SK-N-SH (cell line): ENCODE measurements around the gene AMELX. TPM values are rescaled to one million over a fixed set of nuclear protein-coding genes. Genes with fewer than 3 reads are reported as not detected.

Experiments
- CTCF ChIA-PET: fragments of 300-600, 350-600 bp; formaldehyde crosslinking; extraction: SDS; loops from one replicate; lab custom pipeline; 2021; lab: Yijun Ruan, JAX
- POLR2A ChIA-PET: fragments of 350-600 bp; sonication (Branson Sonifier 250); formaldehyde crosslinking; extraction: SDS; loops from one replicate; lab custom pipeline; 2020; ENCODE audit warnings: antibody characterized with exemption, inconsistent platforms; lab: Yijun Ruan, JAX
- DNase-seq: peaks from one replicate; pipeline ENCODE4 v3.0.0; 2012
- H2AFZ ChIP-seq: fragments of 200-600 bp; sonication (generic); 2 replicates; pipeline ENCODE4 v1.8.1; 2016; ENCODE audit warnings: antibody characterized with exemption, mild to moderate bottlenecking, low read depth
- H3F3A ChIP-seq: fragments of 200-600 bp; sonication (generic); replicated peaks from 2 replicates; pipeline ENCODE3; 2016; ENCODE audit warnings: antibody characterized with exemption, mild to moderate bottlenecking; ENCODE audit not compliant: insufficient read depth
- H3K27ac ChIP-seq, 2 experiments: fragments of 200-500 bp in 1 of 2; fragments of 200-600 bp in 1 of 2; sonication (Bioruptor generic) in 1 of 2; sonication (generic), shearing (Covaris generic) in 1 of 2; 2 replicates each; pipeline versions ENCODE4 v1.5.1 to v1.6.1; 2014 to 2016; ENCODE audit warnings: low read depth in 2 of 2, inconsistent platforms in 1 of 2, low read length in 1 of 2, mild to moderate bottlenecking in 1 of 2, mixed read lengths in 1 of 2
- H3K27me3 ChIP-seq: fragments of 200-600 bp; sonication (generic), shearing (Covaris generic); 2 replicates; pipeline ENCODE4 v1.6.1; 2016; ENCODE audit warnings: mixed run types; ENCODE audit not compliant: insufficient read depth
- H3K36me3 ChIP-seq, 2 experiments: fragments of 200-500 bp in 1 of 2; fragments of 200-600 bp in 1 of 2; sonication (Bioruptor generic) in 1 of 2; sonication (generic) in 1 of 2; replicated peaks in 1 of 2; 2 replicates each; pipeline versions ENCODE3 to v1.5.1; 2014 to 2016; ENCODE audit warnings: low read length in 1 of 2, mild to moderate bottlenecking in 1 of 2; ENCODE audit not compliant: insufficient read depth in 2 of 2, control insufficient read depth in 1 of 2
- H3K4me1 ChIP-seq, 2 experiments: fragments of 200-500 bp in 1 of 2; fragments of 200-600 bp in 1 of 2; sonication (Bioruptor generic) in 1 of 2; sonication (generic), shearing (Covaris generic) in 1 of 2; 2 replicates each; pipeline versions ENCODE4 v1.5.1 to v1.6.1; 2014 to 2016; ENCODE audit warnings: low read depth in 1 of 2, low read length in 1 of 2, mixed run types in 1 of 2; ENCODE audit not compliant: insufficient read depth in 2 of 2, control insufficient read depth in 1 of 2
- H3K4me2 ChIP-seq: fragments of 200-600 bp; sonication (generic), shearing (Covaris generic); 2 replicates; pipeline ENCODE4 v1.6.1; 2017; ENCODE audit warnings: mixed run types
- H3K4me3 ChIP-seq, 2 experiments: fragments of 200-500 bp in 1 of 2; fragments of 200-600 bp in 1 of 2; sonication (Bioruptor generic) in 1 of 2; sonication (generic), shearing (Covaris generic) in 1 of 2; 2 replicates each; pipeline versions ENCODE4 v1.5.1 to v1.8.1; 2014 to 2016; ENCODE audit warnings: low read depth in 2 of 2, inconsistent platforms in 1 of 2, low read length in 1 of 2, mild to moderate bottlenecking in 1 of 2, mixed read lengths in 1 of 2, moderate library complexity in 1 of 2
- H3K79me2 ChIP-seq: fragments of 200-600 bp; sonication (generic); 2 replicates; pipeline ENCODE4 v1.8.1; 2017; ENCODE audit warnings: mild to moderate bottlenecking; ENCODE audit not compliant: insufficient read depth
- H3K9ac ChIP-seq: fragments of 200-600 bp; sonication (generic); 2 replicates; pipeline ENCODE4 v1.6.1; 2017; ENCODE audit warnings: mixed run types
- H3K9me2 ChIP-seq: fragments of 200-600 bp; sonication (generic); 2 replicates; pipeline ENCODE4 v1.6.1; 2017; ENCODE audit warnings: mixed run types
- H3K9me3 ChIP-seq: fragments of 200-600 bp; sonication (generic); 2 replicates; pipeline ENCODE4 v1.6.1; 2017; ENCODE audit warnings: mixed run types, mild to moderate bottlenecking, moderate library complexity
- H4K20me1 ChIP-seq: fragments of 200-600 bp; sonication (generic); 2 replicates; pipeline ENCODE4 v1.6.1; 2017; ENCODE audit warnings: mild to moderate bottlenecking, mixed run types; ENCODE audit not compliant: insufficient read depth
- CHD2 ChIP-seq: fragments of 150-350 bp; IDR thresholded peaks from 2 replicates; pipeline ENCODE4 v1.6.1; 2018; ENCODE audit warnings: low read length; ENCODE audit not compliant: partially characterized antibody
- FOXM1 ChIP-seq: IDR thresholded peaks from 2 replicates; pipeline ENCODE4 v1.4.0; 2012; ENCODE audit warnings: low read depth, mild to moderate bottlenecking
- GABPA ChIP-seq: IDR thresholded peaks from 2 replicates; pipeline ENCODE4 v1.4.0; 2012; ENCODE audit warnings: low read depth, mild to moderate bottlenecking
- IRF3 ChIP-seq: fragments of 150-350 bp; IDR thresholded peaks from 2 replicates; pipeline ENCODE4 v1.6.1; 2016; ENCODE audit warnings: mild to moderate bottlenecking, low read depth, low read length
- MXI1 ChIP-seq: IDR thresholded peaks from 2 replicates; pipeline ENCODE4 v1.6.1; 2012; ENCODE audit warnings: mild to moderate bottlenecking, low read depth, low read length, improper control_type of control experiment
- NFIC ChIP-seq: IDR thresholded peaks from 2 replicates; pipeline ENCODE4 v1.4.0; 2012; ENCODE audit warnings: borderline replicate concordance
- NRF1 ChIP-seq: IDR thresholded peaks from 2 replicates; pipeline ENCODE4 v1.6.1; 2012; ENCODE audit warnings: low read depth, mild to moderate bottlenecking, low read length
- REST ChIP-seq: IDR thresholded peaks from 2 replicates; pipeline ENCODE4 v1.6.1; 2012; ENCODE audit warnings: mild to moderate bottlenecking, low read depth, low read length, moderate library complexity
- RFX5 ChIP-seq: IDR thresholded peaks from 2 replicates; pipeline ENCODE4 v1.6.1; 2012; ENCODE audit warnings: mild to moderate bottlenecking, improper control_type of control experiment, low read length
- RXRA ChIP-seq: IDR thresholded peaks from 2 replicates; pipeline ENCODE4 v1.4.0; 2012; ENCODE audit warnings: low read depth, mild to moderate bottlenecking, borderline replicate concordance
- SMC3 ChIP-seq: IDR thresholded peaks from 2 replicates; pipeline ENCODE4 v1.6.1; 2012; ENCODE audit warnings: low read depth, low read length, improper control_type of control experiment
- YY1 ChIP-seq: IDR thresholded peaks from 2 replicates; pipeline ENCODE4 v1.4.0; 2012; ENCODE audit warnings: low read depth, mild to moderate bottlenecking
- ZBTB33 ChIP-seq: IDR thresholded peaks from 2 replicates; pipeline ENCODE4 v1.4.0; 2012; ENCODE audit warnings: low read depth, borderline replicate concordance
- WGBS: methylation state at CpG from one replicate; pipeline ENCODE4 v1.1.6; 2017; ENCODE audit warnings: low lambda C conversion rate; 5-methylcytosine and 5-hydroxymethylcytosine counted together
- polyA plus RNA-seq, 3 experiments: library from polyadenylated mRNA; depleted of rRNA; stranded (reverse); fragments of >200 nt; gene quantifications; 2 replicates each; pipeline ENCODE4 v1.2.3, GENCODE V29; 2012

The AMELX gene
- polyA plus RNA-seq, 1 of the 3 experiments (the other 2 are of a cell fraction) = not detected

GRCh38 chrX:11257711-11258110 lies 35.5 kb upstream of the AMELX start:
- no peaks in the 10 kb centered on the region for H3K9me2 ChIP-seq
- no peaks in the 10 kb centered on the region for H3K79me2 ChIP-seq
- no peak overlapping the region for H2AFZ ChIP-seq
- POLR2A ChIA-PET = no interaction called here
- H3F3A ChIP-seq = no peaks in the 10 kb centered on the region
- H3K9ac ChIP-seq = no peak overlapping the region
- no peaks in the 10 kb centered on the region for H3K36me3 ChIP-seq
- H3K27ac ChIP-seq = no peak overlapping the region
- TF ChIP-seq FOXM1 = no peak
- TF ChIP-seq NRF1 = no peak
- TF ChIP-seq CHD2 = no peak
- TF ChIP-seq NFIC = no peak
- TF ChIP-seq RXRA = no peak
- no peak for TF ChIP-seq MXI1
- no peak for TF ChIP-seq ZBTB33
- no peak for TF ChIP-seq IRF3
- no peak for TF ChIP-seq YY1
- no peak for TF ChIP-seq REST
- TF ChIP-seq RFX5 = no peak
- no peak for TF ChIP-seq SMC3
- TF ChIP-seq GABPA = no peak
- TF ChIP-seq, all 33 proteins: peak for 0
- CTCF ChIA-PET = no interaction called here
- H4K20me1 ChIP-seq = no peaks in the 10 kb centered on the region
- no peaks in the 10 kb centered on the region for H3K9me3 ChIP-seq
- 29% methylated on average over 2 of the region's 2 CpGs for WGBS
- DNase-seq = no peak
- no peak overlapping the region for H3K4me3 ChIP-seq
- H3K4me2 ChIP-seq = no peak overlapping the region
- no peaks in the 10 kb centered on the region for H3K27me3 ChIP-seq
- no peaks in the 10 kb centered on the region for H3K4me1 ChIP-seq
